Parietal lobe (tissue), 2 donors: ENCODE measurements around the gene DYNLRB1. TPM values are rescaled to one million over a fixed set of nuclear protein-coding genes. Genes with fewer than 3 reads are reported as not detected.

Experiments
- small RNA-seq: library from RNA; depleted of rRNA; stranded (forward); fragments of <200 nt; gene quantifications from one replicate; pipeline ENCODE3, GENCODE V24; 2014; ENCODE audit warnings: low replicate concordance
- total RNA-seq: library from RNA; depleted of rRNA; stranded (reverse); fragments of >200 nt; gene quantifications from one replicate; pipeline ENCODE4 v1.2.3, GENCODE V29; 2014

The DYNLRB1 gene
- total RNA-seq = 59.5 TPM

GRCh38 chr20:34516247-34517113 is at the start of gene DYNLRB1:
Gene DYNLRB1 (plus strand): TSS chr20:34516422. CDS start chr20:34516459, 37 bp downstream.

GRCh38 chr20:34558320-34559218 is 42.3 kb downstream of the DYNLRB1 start, which contains the start of gene MAP1LC3A:
Gene MAP1LC3A (plus strand): TSS chr20:34558718. CDS start chr20:34558869, 151 bp downstream.

Small RNAs within 50 kb of the gene (small RNA-seq; reads per million reads assigned to genes)
- gene RF00019 = not detected

Other genes starting within 250 kb of the DYNLRB1 start
- 45.7 TPM for gene AHCY, start 213.1 kb upstream of the DYNLRB1 start, total RNA-seq
- 78.3 TPM for gene ITCH, start 153.1 kb upstream of the DYNLRB1 start, total RNA-seq
- gene MAP1LC3A, start 42.3 kb downstream of the DYNLRB1 start, total RNA-seq = 57.6 TPM
- 30.0 TPM for gene PIGU, start 160.7 kb downstream of the DYNLRB1 start, total RNA-seq
- gene TP53INP2, start 187.9 kb downstream of the DYNLRB1 start, total RNA-seq = 9.1 TPM